Gastroesophageal sphincter (tissue), 4 donors: ENCODE measurements around the gene MAP10. TPM values are rescaled to one million over a fixed set of nuclear protein-coding genes. Genes with fewer than 3 reads are reported as not detected.

Experiments
- ATAC-seq: fragments of 150-250 bp; one replicate; pipeline ENCODE4 v1.9.1; 2016; ENCODE audit warnings: mild to moderate bottlenecking, moderate library complexity
- H3K27ac ChIP-seq, 4 donors: fragments of 200-600 bp; sonication (generic) in 3 of 4; 1 replicate in 3 of 4; 2 replicates in 1 of 4; pipeline ENCODE4 v1.5.1; 2016 to 2019
- H3K27me3 ChIP-seq: fragments of 200-600 bp; sonication (generic); one replicate; pipeline ENCODE4 v1.5.1; 2019
- H3K36me3 ChIP-seq, 2 donors: fragments of 200-600 bp; sonication (generic); one replicate each; pipeline ENCODE4 v1.5.1; 2019; ENCODE audit warnings: control low read depth in 1 of 2
- H3K4me1 ChIP-seq, 3 donors: fragments of 200-600 bp; sonication (generic); 1 replicate in 2 of 3; 2 replicates in 1 of 3; pipeline ENCODE4 v1.5.1; 2016 to 2019; ENCODE audit warnings: control low read depth in 2 of 3
- H3K4me3 ChIP-seq, 2 donors: fragments of 200-600 bp; sonication (generic); one replicate each; pipeline ENCODE4 v1.5.1; 2019; ENCODE audit warnings: mild to moderate bottlenecking in 1 of 2, moderate library complexity in 1 of 2
- H3K9me3 ChIP-seq, 3 donors: fragments of 200-600 bp; sonication (generic); one replicate each; pipeline ENCODE4 v1.5.1; 2017 to 2019; ENCODE audit warnings: control low read depth in 2 of 3
- CTCF ChIP-seq, 4 experiments: fragments of 200-600 bp in 2 of 4; fragments of 450-650 bp in 2 of 4; sonication (generic) in 1 of 4; IDR thresholded peaks; one replicate each; pipeline ENCODE4 v1.5.1; 2017 to 2019; ENCODE audit warnings: antibody characterized with exemption in 4 of 4, mild to moderate bottlenecking in 2 of 4, moderate library complexity in 2 of 4
- EP300 ChIP-seq: sonication (generic); formaldehyde crosslinking; IDR thresholded peaks from one replicate; pipeline ENCODE4 v1.6.1; 2017; ENCODE audit warnings: antibody characterized with exemption, mild to moderate bottlenecking
- POLR2A ChIP-seq, 2 donors: fragments of 450-650 bp; IDR thresholded peaks; one replicate each; pipeline ENCODE4 v1.6.1; 2017; ENCODE audit warnings: antibody characterized with exemption in 2 of 2, mild to moderate bottlenecking in 2 of 2, moderate library complexity in 1 of 2
- POLR2AphosphoS5 ChIP-seq: sonication (generic); formaldehyde crosslinking; IDR thresholded peaks from one replicate; pipeline ENCODE4 v1.6.1; 2017; ENCODE audit warnings: antibody characterized with exemption
- WGBS, 2 donors: methylation state at CpG; one replicate each; pipeline ENCODE4 v1.1.5; 2018; ENCODE audit warnings: low coverage in 1 of 2; 5-methylcytosine and 5-hydroxymethylcytosine counted together
- total RNA-seq, 4 donors: library from RNA; depleted of rRNA; stranded (reverse); fragments of >200 nt; gene quantifications; one replicate each; pipeline ENCODE4 v1.1.0, GENCODE V29; 2016

Gene MAP10
- total RNA-seq, 4 donors from 2014 or later: 0.92 to 2.4 (median 1.8) TPM

GRCh38 chr1:232766904-232767303, 38.3 kb upstream of the MAP10 start:
- Histone ChIP-seq H3K36me3 (no peaks in the 10 kb centered on the region), H3K4me1 (peaks cover 8 to 50% (median 10%) of the 10 kb centered on the region in 3 donors), H3K4me3 (no peak overlapping the region), H3K9me3 (no peaks in the 10 kb centered on the region), H3K27ac (peak overlapping the region; percentile 72 to 87 (median 80)), H3K27me3 (no peaks in the 10 kb centered on the region)
- ATAC-seq: no peak
- TF ChIP-seq POLR2A (IDR thresholded peaks at IDR 0.05) (no peak), CTCF (IDR thresholded peaks at IDR 0.05) (no peak), EP300 (no peak), POLR2AphosphoS5 (no peak)
- 29 to 40% methylated on average over 1 of the region's 1 CpG for WGBS, 2 donors

- ATAC-seq: peak; percentile 92
- Histone ChIP-seq H3K9me3 (no peaks in the 10 kb centered on the region), H3K4me1 (peaks cover 8 to 50% (median 10%) of the 10 kb centered on the region in 3 donors), H3K27me3 (no peaks in the 10 kb centered on the region), H3K36me3 (no peaks in the 10 kb centered on the region), H3K4me3 (no peak overlapping the region), H3K27ac (peak overlapping the region; percentile 72 to 87 (median 80))
- 35 to 41% methylated on average over 10 to 11 of the region's 14 CpGs for WGBS, 2 donors
- TF ChIP-seq POLR2A (IDR thresholded peaks at IDR 0.05) (no peak), CTCF (IDR thresholded peaks at IDR 0.05) (no peak), POLR2AphosphoS5 (peak; percentile 78)
Measured at GRCh38 chr1:232767305-232768074, 37.7 kb upstream of the MAP10 start.

GRCh38 chr1:232768793-232769192, 36.4 kb upstream of the MAP10 start:
- Histone ChIP-seq H3K27me3 (no peaks in the 10 kb centered on the region), H3K4me3 (no peak overlapping the region), H3K9me3 (no peaks in the 10 kb centered on the region), H3K27ac (peak overlapping the region in 1 of 4 donors; percentile 87), H3K4me1 (peaks cover 8 to 50% (median 10%) of the 10 kb centered on the region in 3 donors), H3K36me3 (no peaks in the 10 kb centered on the region)
- TF ChIP-seq CTCF (IDR thresholded peaks at IDR 0.05) (no peak), POLR2AphosphoS5 (no peak)
- WGBS, 2 donors: 80 to 94% methylated on average over 2 of the region's 2 CpGs
- no peak for ATAC-seq

GRCh38 chr1:232769733-232770132, 35.5 kb upstream of the MAP10 start:
- no peaks in the 10 kb centered on the region for H3K9me3 ChIP-seq
- TF ChIP-seq CTCF (IDR thresholded peaks at IDR 0.05) (no peak), POLR2AphosphoS5 (no peak), POLR2A (IDR thresholded peaks at IDR 0.05) (no peak), EP300 (no peak)
- H3K4me1 ChIP-seq: peaks cover 6 to 43% (median 8%) of the 10 kb centered on the region in 3 donors
- H3K27ac ChIP-seq: no peak overlapping the region
- H3K27me3 ChIP-seq: no peaks in the 10 kb centered on the region
- no peak for ATAC-seq
- no peak overlapping the region for H3K4me3 ChIP-seq
- H3K36me3 ChIP-seq: no peaks in the 10 kb centered on the region
- 36 to 38% methylated on average over 2 of the region's 2 CpGs for WGBS, 2 donors

GRCh38 chr1:232773752-232774151, 31.5 kb upstream of the MAP10 start:
- TF ChIP-seq EP300 (no peak), POLR2A (IDR thresholded peaks at IDR 0.05) (no peak), CTCF (IDR thresholded peaks at IDR 0.05) (no peak), POLR2AphosphoS5 (no peak)
- peaks cover 0 to 3% (median 0%) of the 10 kb centered on the region in 3 donors for H3K4me1 ChIP-seq
- H3K27ac ChIP-seq: no peak overlapping the region
- 91 to 97% methylated on average over 2 to 3 of the region's 9 CpGs for WGBS, 2 donors
- H3K36me3 ChIP-seq: no peaks in the 10 kb centered on the region
- ATAC-seq: no peak
- no peak overlapping the region for H3K4me3 ChIP-seq
- H3K9me3 ChIP-seq: no peaks in the 10 kb centered on the region
- H3K27me3 ChIP-seq: no peaks in the 10 kb centered on the region
